Measurements from ENCODE around the gene GRID2. TPM values are rescaled to one million over a fixed set of nuclear protein-coding genes. Genes with fewer than 3 reads are reported as not detected.

GRID2 gene
- total and polyA plus RNA-seq, 10 of the 15 experiments (the other 5 are each of a cell fraction or from before 2014, with no cell fraction given) = not detected

- TF ChIP-seq ASH2L (IDR thresholded peaks at IDR 0.05; ENCODE audit: borderline replicate concordance, low read depth) = no peak
Observed at GRCh38 chr4:93178279-93178678, 874.5 kb downstream of the GRID2 start (continued).

DNA sequence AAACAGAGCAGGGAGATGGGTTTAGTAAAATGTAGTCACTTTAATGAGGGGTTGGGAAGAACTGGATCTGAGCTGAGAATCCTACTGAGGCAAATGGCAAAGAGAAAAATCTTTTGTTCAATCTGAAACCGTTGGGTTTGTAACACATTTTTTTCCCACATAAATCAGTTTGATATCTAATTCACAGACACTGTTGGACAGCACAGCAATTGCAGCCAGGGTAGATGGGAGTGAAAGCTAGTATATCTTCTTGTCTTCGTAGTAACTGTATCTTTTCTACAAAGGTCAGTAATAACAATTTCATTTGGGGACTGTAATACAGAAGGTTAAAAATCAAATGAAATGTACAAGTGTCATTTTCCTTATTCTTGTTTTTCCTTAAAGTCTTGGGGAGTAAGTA, 875.3 kb downstream of the GRID2 start:
- in situ Hi-C loops (cut with MboI) = no loop called here
- 3% methylated on average over 2 of the region's 2 CpGs for WGBS (ENCODE audit: insufficient coverage, insufficient replicate concordance, low lambda C conversion rate, missing lambda C conversion rate)
- SMC1A ChIA-PET (ENCODE audit: uncharacterized antibody, unreplicated experiment) = interaction anchor here (1.4 kb wide), 1 partner anchor 17 kb away, joined by 4 read pairs; no protein-coding TSS in a partner anchor
- Histone ChIP-seq H3K9me3 (replicated peaks; ENCODE audit: control insufficient read depth, insufficient read depth, low read length) (no peaks in the 10 kb centered on the region), H3K36me3 (ENCODE audit: control insufficient read depth in 2 of 2, insufficient read depth in 2 of 2, low read length in 1 of 2) (no peaks in the 10 kb centered on the region), H3K79me2 (ENCODE audit: control insufficient read depth, insufficient read depth, low read length) (no peaks in the 10 kb centered on the region), H3K9ac (ENCODE audit: control insufficient read depth, insufficient read depth, low read length) (no peak overlapping the region), H3K4me2 (ENCODE audit: control insufficient read depth, insufficient read depth) (no peak overlapping the region), H3K4me1 (ENCODE audit: control insufficient read depth, insufficient read depth, low read length) (no peaks in the 10 kb centered on the region), H3K27ac (ENCODE audit: control insufficient read depth, insufficient read depth) (no peak overlapping the region), H2AFZ (ENCODE audit: control insufficient read depth, low read depth, low read length) (no peak overlapping the region), H3K4me3 (no peak overlapping the region), H3K27me3 (replicated peaks in 1 of 2; ENCODE audit: control insufficient read depth in 2 of 2, insufficient read depth in 2 of 2, low read length in 1 of 2) (no peaks in the 10 kb centered on the region), H4K20me1 (ENCODE audit: control insufficient read depth, insufficient read depth) (no peaks in the 10 kb centered on the region)
- POLR2A ChIA-PET = no interaction called here
- CTCF ChIA-PET = interaction anchor here (0.8 kb wide), 1 partner anchor 222 kb away, joined by 4 read pairs; no protein-coding TSS in a partner anchor
- ATAC-seq (no peak), FAIRE-seq (no peak), DNase-seq (ENCODE audit: low read depth, low spot score) (no peak)
- BruUV-seq (replicated peaks) = no TSS peak
- RAD21 ChIA-PET (ENCODE audit: unreplicated experiment) = no interaction called here
- intact Hi-C loops (cut with micrococcal nuclease; ENCODE audit: unreplicated experiment) = no loop called here
- TF ChIP-seq POLR2AphosphoS2 (IDR thresholded peaks at IDR 0.05; ENCODE audit: low read depth, low read length) (no peak), BCL11A (IDR thresholded peaks at IDR 0.05; ENCODE audit: low read depth, low read length) (no peak), PML (IDR thresholded peaks at IDR 0.05; ENCODE audit: low read length) (no peak), IRF4 (IDR thresholded peaks at IDR 0.05; ENCODE audit: low read depth, low read length) (no peak), ZNF592 (IDR thresholded peaks at IDR 0.05) (no peak), MYB (IDR thresholded peaks at IDR 0.05; ENCODE audit: borderline replicate concordance, low read depth, low read length) (no peak), ZSCAN29 (IDR thresholded peaks at IDR 0.05) (no peak), CHD2 (IDR thresholded peaks at IDR 0.05; ENCODE audit: borderline replicate concordance, low read depth, low read length) (no peak), BRCA1 (IDR thresholded peaks at IDR 0.05; ENCODE audit: low read depth, low read length) (no peak)
- TF ChIP-seq, protein P1, sequence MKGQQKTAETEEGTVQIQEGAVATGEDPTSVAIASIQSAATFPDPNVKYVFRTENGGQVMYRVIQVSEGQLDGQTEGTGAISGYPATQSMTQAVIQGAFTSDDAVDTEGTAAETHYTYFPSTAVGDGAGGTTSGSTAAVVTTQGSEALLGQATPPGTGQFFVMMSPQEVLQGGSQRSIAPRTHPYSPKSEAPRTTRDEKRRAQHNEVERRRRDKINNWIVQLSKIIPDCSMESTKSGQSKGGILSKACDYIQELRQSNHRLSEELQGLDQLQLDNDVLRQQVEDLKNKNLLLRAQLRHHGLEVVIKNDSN (IDR thresholded peaks at IDR 0.05; ENCODE audit: borderline replicate concordance, extremely low read length, insufficient read depth, low read depth, low read length) = no peak
- TF ChIP-seq, protein P2, sequence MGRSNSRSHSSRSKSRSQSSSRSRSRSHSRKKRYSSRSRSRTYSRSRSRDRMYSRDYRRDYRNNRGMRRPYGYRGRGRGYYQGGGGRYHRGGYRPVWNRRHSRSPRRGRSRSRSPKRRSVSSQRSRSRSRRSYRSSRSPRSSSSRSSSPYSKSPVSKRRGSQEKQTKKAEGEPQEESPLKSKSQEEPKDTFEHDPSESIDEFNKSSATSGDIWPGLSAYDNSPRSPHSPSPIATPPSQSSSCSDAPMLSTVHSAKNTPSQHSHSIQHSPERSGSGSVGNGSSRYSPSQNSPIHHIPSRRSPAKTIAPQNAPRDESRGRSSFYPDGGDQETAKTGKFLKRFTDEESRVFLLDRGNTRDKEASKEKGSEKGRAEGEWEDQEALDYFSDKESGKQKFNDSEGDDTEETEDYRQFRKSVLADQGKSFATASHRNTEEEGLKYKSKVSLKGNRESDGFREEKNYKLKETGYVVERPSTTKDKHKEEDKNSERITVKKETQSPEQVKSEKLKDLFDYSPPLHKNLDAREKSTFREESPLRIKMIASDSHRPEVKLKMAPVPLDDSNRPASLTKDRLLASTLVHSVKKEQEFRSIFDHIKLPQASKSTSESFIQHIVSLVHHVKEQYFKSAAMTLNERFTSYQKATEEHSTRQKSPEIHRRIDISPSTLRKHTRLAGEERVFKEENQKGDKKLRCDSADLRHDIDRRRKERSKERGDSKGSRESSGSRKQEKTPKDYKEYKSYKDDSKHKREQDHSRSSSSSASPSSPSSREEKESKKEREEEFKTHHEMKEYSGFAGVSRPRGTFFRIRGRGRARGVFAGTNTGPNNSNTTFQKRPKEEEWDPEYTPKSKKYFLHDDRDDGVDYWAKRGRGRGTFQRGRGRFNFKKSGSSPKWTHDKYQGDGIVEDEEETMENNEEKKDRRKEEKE (IDR thresholded peaks at IDR 0.05) = no peak

Data from GM12878 (cell line).